WTC11 (cell line): Measurements from ENCODE around the gene NANOS2. TPM values are rescaled to one million over a fixed set of nuclear protein-coding genes. Genes with fewer than 3 reads are reported as not detected.

ENCODE experiments used
- ATAC-seq: fragments of 200-7000 bp; cut with Tn5 transposase; 2 replicates; pipeline ENCODE4 v1.10.0; 2021; ENCODE audit warnings: mild to moderate bottlenecking, moderate library complexity
- CTCF ChIA-PET: fragments of 300-600 bp; sonication (Branson Sonifier 250); formaldehyde crosslinking; loops from one replicate; lab custom pipeline; 2021; ENCODE audit warnings: antibody characterized with exemption; lab: Charles Lee
- POLR2A ChIA-PET: fragments of 350-600 bp; sonication (Branson Sonifier 250); formaldehyde crosslinking; loops from one replicate; lab custom pipeline; 2021; ENCODE audit warnings: antibody characterized with exemption; lab: Charles Lee
- DNase-seq: peaks from one replicate; pipeline ENCODE4 v3.0.0; 2021; ENCODE audit warnings: low spot score
- H3K27ac Mint-ChIP-seq: 2 replicates; pipeline ENCODE4 v1.8.0; 2021; ENCODE audit warnings: mixed read lengths
- H3K27me3 Mint-ChIP-seq: 2 replicates; pipeline ENCODE4 v1.8.0; 2021; ENCODE audit warnings: low read depth, mild to moderate bottlenecking, moderate library complexity, mixed read lengths
- H3K36me3 Mint-ChIP-seq: 2 replicates; pipeline ENCODE4 v1.8.0; 2021; ENCODE audit warnings: mixed read lengths
- H3K4me1 Mint-ChIP-seq: 2 replicates; pipeline ENCODE4 v1.8.0; 2022; ENCODE audit warnings: mixed read lengths
- H3K4me3 Mint-ChIP-seq: 2 replicates; pipeline ENCODE4 v1.8.0; 2021; ENCODE audit warnings: mild to moderate bottlenecking, moderate library complexity, mixed read lengths
- H3K9me3 Mint-ChIP-seq: 2 replicates; pipeline ENCODE4 v1.8.0; 2021; ENCODE audit warnings: mixed read lengths
- ATF1 ChIP-seq: sonication (generic); formaldehyde crosslinking; IDR thresholded peaks from 2 replicates; pipeline ENCODE4 v1.8.1; 2023; ENCODE audit warnings: mild to moderate bottlenecking, moderate library complexity, missing genetic modification reagents
- ATF3 ChIP-seq: sonication (generic); formaldehyde crosslinking; conservative IDR thresholded peaks from 2 replicates; pipeline ENCODE4 v1.8.1; 2022; ENCODE audit warnings: mild to moderate bottlenecking, missing genetic modification reagents
- CREB1 ChIP-seq: sonication (generic); formaldehyde crosslinking; IDR thresholded peaks from 2 replicates; pipeline ENCODE4 v1.8.0; 2023; ENCODE audit warnings: mild to moderate bottlenecking, missing genetic modification reagents
- E2F4 ChIP-seq: sonication (generic); formaldehyde crosslinking; IDR thresholded peaks from 2 replicates; pipeline ENCODE4 v1.8.1; 2022; ENCODE audit warnings: low read depth, mild to moderate bottlenecking, moderate library complexity, missing genetic modification reagents, borderline replicate concordance
- E2F5 ChIP-seq: sonication (generic); formaldehyde crosslinking; IDR thresholded peaks from 2 replicates; pipeline ENCODE4 v1.8.1; 2022; ENCODE audit warnings: mild to moderate bottlenecking, moderate library complexity, missing genetic modification reagents
- ELF4 ChIP-seq: sonication (generic); formaldehyde crosslinking; IDR thresholded peaks from 2 replicates; pipeline ENCODE4 v1.8.1; 2022; ENCODE audit warnings: low read depth, mild to moderate bottlenecking, moderate library complexity, missing genetic modification reagents
- ERG ChIP-seq: fragments of 250-450 bp; sonication (Bioruptor Pico); IDR thresholded peaks from 2 replicates; pipeline ENCODE4 v1.8.0; 2021; ENCODE audit warnings: mild to moderate bottlenecking
- FOXJ3 ChIP-seq: sonication (generic); formaldehyde crosslinking; IDR thresholded peaks from 2 replicates; pipeline ENCODE4 v1.9.0; 2021; ENCODE audit warnings: missing genetic modification reagents, mild to moderate bottlenecking, borderline replicate concordance
- HMGA2 ChIP-seq: fragments of 250-450 bp; sonication (Bioruptor Pico); IDR thresholded peaks from 2 replicates; pipeline ENCODE4 v1.4.0; 2021; ENCODE audit warnings: mild to moderate bottlenecking, moderate library complexity
- HMGXB4 ChIP-seq: sonication (generic); formaldehyde crosslinking; IDR thresholded peaks from 2 replicates; pipeline ENCODE4 v1.8.1; 2023; ENCODE audit warnings: mild to moderate bottlenecking, moderate library complexity, missing genetic modification reagents
- JAZF1 ChIP-seq: fragments of 250-450 bp; sonication (Bioruptor Pico); IDR thresholded peaks from 2 replicates; pipeline ENCODE4 v1.9.0; 2021; ENCODE audit warnings: moderate library complexity, mild to moderate bottlenecking, inconsistent platforms
- MLX ChIP-seq: sonication (generic); formaldehyde crosslinking; IDR thresholded peaks from 2 replicates; pipeline ENCODE4 v1.8.1; 2023; ENCODE audit warnings: mild to moderate bottlenecking, missing genetic modification reagents, moderate library complexity
- NR1H2 ChIP-seq: sonication (generic); formaldehyde crosslinking; IDR thresholded peaks from 2 replicates; pipeline ENCODE4 v1.9.0; 2021; ENCODE audit warnings: mild to moderate bottlenecking, moderate library complexity, missing genetic modification reagents
- PRRX2 ChIP-seq: fragments of 250-450 bp; sonication (Bioruptor Pico); IDR thresholded peaks from 2 replicates; pipeline ENCODE4 v1.8.0; 2021; ENCODE audit warnings: mild to moderate bottlenecking
- TEAD4 ChIP-seq: sonication (generic); formaldehyde crosslinking; IDR thresholded peaks from 2 replicates; pipeline ENCODE4 v1.8.0; 2022; ENCODE audit warnings: mild to moderate bottlenecking, missing genetic modification reagents
- ZBTB21 ChIP-seq: sonication (generic); formaldehyde crosslinking; IDR thresholded peaks from 2 replicates; pipeline ENCODE4 v1.8.1; 2023; ENCODE audit warnings: mild to moderate bottlenecking, missing genetic modification reagents, borderline replicate concordance
- ZNF138 ChIP-seq: sonication (generic); formaldehyde crosslinking; conservative IDR thresholded peaks from 2 replicates; pipeline ENCODE4 v1.8.1; 2022; ENCODE audit warnings: mild to moderate bottlenecking, moderate library complexity, missing genetic modification reagents
- ZNF263 ChIP-seq: sonication (generic); formaldehyde crosslinking; IDR thresholded peaks from 2 replicates; pipeline ENCODE4 v1.8.1; 2022; ENCODE audit warnings: low read depth, mild to moderate bottlenecking, moderate library complexity, missing genetic modification reagents
- ZNF425 ChIP-seq: fragments of 250-450 bp; sonication (Bioruptor Pico); conservative IDR thresholded peaks from 2 replicates; pipeline ENCODE4 v1.9.0; 2021; ENCODE audit warnings: mild to moderate bottlenecking
- ZNF512 ChIP-seq: sonication (generic); formaldehyde crosslinking; IDR thresholded peaks from 2 replicates; pipeline ENCODE4 v1.8.1; 2022; ENCODE audit warnings: missing genetic modification reagents, borderline replicate concordance
- ZSCAN18 ChIP-seq: fragments of 250-450 bp; sonication (Bioruptor Pico); IDR thresholded peaks from 2 replicates; pipeline ENCODE4 v2.1.2; 2022; ENCODE audit warnings: mild to moderate bottlenecking, moderate library complexity
- total RNA-seq: library from RNA; stranded (reverse); gene quantifications from 3 replicates; pipeline ENCODE4 v1.2.3, GENCODE V29; 2021

Gene NANOS2
- total RNA-seq, 1 experiment from 2014 or later = 0.13 TPM

GRCh38 chr19:45879971-45880370 is 34.6 kb downstream of the NANOS2 start:
- Mint-ChIP-seq H3K9me3 (no peaks in the 10 kb centered on the region), H3K27ac (no peak overlapping the region), H3K4me3 (no peak overlapping the region), H3K4me1 (peaks cover 55% of the 10 kb centered on the region), H3K27me3 (no peaks in the 10 kb centered on the region), H3K36me3 (no peaks in the 10 kb centered on the region)
- TF ChIP-seq FOXJ3 (CRISPR knock-in tag) = no peak
- no peak for TF ChIP-seq ZBTB21 (CRISPR knock-in tag)
- TF ChIP-seq MLX (CRISPR knock-in tag) = no peak
- no peak for TF ChIP-seq ELF4
- TF ChIP-seq E2F5 (CRISPR knock-in tag) = no peak
- TF ChIP-seq NR1H2 (CRISPR knock-in tag) = no peak
- TF ChIP-seq JAZF1 (CRISPR knock-in tag) = no peak
- TF ChIP-seq HMGXB4 (CRISPR knock-in tag) = no peak
- no peak for TF ChIP-seq ZSCAN18 (CRISPR knock-in tag)
- no peak for TF ChIP-seq PRRX2 (CRISPR knock-in tag)
- TF ChIP-seq HMGA2 = no peak
- TF ChIP-seq ATF1 (CRISPR knock-in tag) = no peak
- no peak for TF ChIP-seq ZNF138 (CRISPR knock-in tag)
- TF ChIP-seq E2F4 (CRISPR knock-in tag) = no peak
- DNase-seq = no peak
- ChIA-PET CTCF (interaction anchor here (8.5 kb wide), 1 partner anchor 15 kb away, joined by 212 read pairs; the partner anchor contains the start of genes FOXA3 and SYMPK), POLR2A (no interaction called here)
- ATAC-seq = no peak

- ATAC-seq (no peak), DNase-seq (no peak)
- Mint-ChIP-seq H3K4me1 (peaks cover 57% of the 10 kb centered on the region), H3K9me3 (no peaks in the 10 kb centered on the region), H3K27ac (no peak overlapping the region), H3K36me3 (no peaks in the 10 kb centered on the region), H3K27me3 (no peaks in the 10 kb centered on the region), H3K4me3 (no peak overlapping the region)
- TF ChIP-seq ZNF425 (CRISPR knock-in tag) = no peak
- no peak for TF ChIP-seq ERG
- no peak for TF ChIP-seq ATF3 (CRISPR knock-in tag)
- no peak for TF ChIP-seq CREB1 (CRISPR knock-in tag)
- TF ChIP-seq ZNF512 (CRISPR knock-in tag) = no peak
- no peak for TF ChIP-seq TEAD4 (CRISPR knock-in tag)
- no peak for TF ChIP-seq ZNF263
- ChIA-PET CTCF (interaction anchor here (8.5 kb wide), 1 partner anchor 14 kb away, joined by 212 read pairs; the partner anchor contains the start of genes FOXA3 and SYMPK), POLR2A (interaction anchor here (1.0 kb wide), 1 partner anchor 15 kb away, joined by 3 read pairs; no protein-coding TSS in a partner anchor)
Measured at GRCh38 chr19:45879055-45879454, 35.5 kb downstream of the NANOS2 start.
